ENCODE measurements around the gene FSTL5.

FSTL5 gene

GRCh38 chr4:161702287-161702686 lies 461.5 kb downstream of the FSTL5 start:
- H3K9me3 ChIP-seq (ENCODE audit: control insufficient read depth, low read length) = no peaks in the 10 kb centered on the region
- no peak overlapping the region for H3K4me3 ChIP-seq (ENCODE audit: insufficient read depth, low read depth, low read length, poor library complexity, severe bottlenecking)
- DNase-seq = no peak
- no peaks in the 10 kb centered on the region for H3K36me3 ChIP-seq (ENCODE audit: control insufficient read depth, insufficient read depth, low read length)
- H3K4me1 ChIP-seq (ENCODE audit: control insufficient read depth, insufficient read depth, low read length, poor library complexity, severe bottlenecking) = no peaks in the 10 kb centered on the region
- H3K27ac ChIP-seq (ENCODE audit: insufficient read depth, low read length, poor library complexity, severe bottlenecking) = no peak overlapping the region
- H3K27me3 ChIP-seq (replicated peaks; ENCODE audit: control insufficient read depth, insufficient read depth, low read length, poor library complexity, severe bottlenecking) = no peaks in the 10 kb centered on the region

GRCh38 chr4:161696944-161697343 lies 466.9 kb downstream of the FSTL5 start:
- DNase-seq = no peak
- H3K36me3 ChIP-seq (ENCODE audit: control insufficient read depth, insufficient read depth, low read length) = no peaks in the 10 kb centered on the region
- H3K9me3 ChIP-seq (ENCODE audit: control insufficient read depth, low read length) = no peaks in the 10 kb centered on the region
- no peak overlapping the region for H3K4me3 ChIP-seq (ENCODE audit: insufficient read depth, low read depth, low read length, poor library complexity, severe bottlenecking)
- no peak overlapping the region for H3K27ac ChIP-seq (ENCODE audit: insufficient read depth, low read length, poor library complexity, severe bottlenecking)
- H3K27me3 ChIP-seq (replicated peaks; ENCODE audit: control insufficient read depth, insufficient read depth, low read length, poor library complexity, severe bottlenecking) = no peaks in the 10 kb centered on the region
- H3K4me1 ChIP-seq (ENCODE audit: control insufficient read depth, insufficient read depth, low read length, poor library complexity, severe bottlenecking) = no peaks in the 10 kb centered on the region

GRCh38 chr4:161680146-161680545 lies 483.7 kb downstream of the FSTL5 start:
- Histone ChIP-seq H3K9me3 (ENCODE audit: control insufficient read depth, low read length) (no peaks in the 10 kb centered on the region), H3K4me3 (ENCODE audit: insufficient read depth, low read depth, low read length, poor library complexity, severe bottlenecking) (no peak overlapping the region), H3K27ac (ENCODE audit: insufficient read depth, low read length, poor library complexity, severe bottlenecking) (no peak overlapping the region), H3K4me1 (ENCODE audit: control insufficient read depth, insufficient read depth, low read length, poor library complexity, severe bottlenecking) (no peaks in the 10 kb centered on the region), H3K27me3 (replicated peaks; ENCODE audit: control insufficient read depth, insufficient read depth, low read length, poor library complexity, severe bottlenecking) (no peaks in the 10 kb centered on the region), H3K36me3 (ENCODE audit: control insufficient read depth, insufficient read depth, low read length) (no peaks in the 10 kb centered on the region)
- no peak for DNase-seq

GRCh38 chr4:161664740-161665139 lies 499.1 kb downstream of the FSTL5 start:
- H3K4me1 ChIP-seq (ENCODE audit: control insufficient read depth, insufficient read depth, low read length, poor library complexity, severe bottlenecking) = no peaks in the 10 kb centered on the region
- DNase-seq = no peak
- H3K27me3 ChIP-seq (replicated peaks; ENCODE audit: control insufficient read depth, insufficient read depth, low read length, poor library complexity, severe bottlenecking) = no peaks in the 10 kb centered on the region

GRCh38 chr4:161663844-161664243 lies 500.0 kb downstream of the FSTL5 start:
- Histone ChIP-seq H3K36me3 (ENCODE audit: control insufficient read depth, insufficient read depth, low read length) (no peaks in the 10 kb centered on the region), H3K4me1 (ENCODE audit: control insufficient read depth, insufficient read depth, low read length, poor library complexity, severe bottlenecking) (no peaks in the 10 kb centered on the region), H3K27ac (ENCODE audit: insufficient read depth, low read length, poor library complexity, severe bottlenecking) (no peak overlapping the region), H3K9me3 (ENCODE audit: control insufficient read depth, low read length) (no peaks in the 10 kb centered on the region), H3K4me3 (ENCODE audit: insufficient read depth, low read depth, low read length, poor library complexity, severe bottlenecking) (no peak overlapping the region), H3K27me3 (replicated peaks; ENCODE audit: control insufficient read depth, insufficient read depth, low read length, poor library complexity, severe bottlenecking) (no peaks in the 10 kb centered on the region)
- DNase-seq = no peak

More at GRCh38 chr4:161664740-161665139, 499.1 kb downstream of the FSTL5 start:
- Histone ChIP-seq H3K27ac (ENCODE audit: insufficient read depth, low read length, poor library complexity, severe bottlenecking) (no peak overlapping the region), H3K4me3 (ENCODE audit: insufficient read depth, low read depth, low read length, poor library complexity, severe bottlenecking) (no peak overlapping the region), H3K36me3 (ENCODE audit: control insufficient read depth, insufficient read depth, low read length) (no peaks in the 10 kb centered on the region), H3K9me3 (ENCODE audit: control insufficient read depth, low read length) (no peaks in the 10 kb centered on the region)

- Histone ChIP-seq H3K4me3 (ENCODE audit: insufficient read depth, low read depth, low read length, poor library complexity, severe bottlenecking) (no peak overlapping the region), H3K27ac (ENCODE audit: insufficient read depth, low read length, poor library complexity, severe bottlenecking) (no peak overlapping the region), H3K36me3 (ENCODE audit: control insufficient read depth, insufficient read depth, low read length) (no peaks in the 10 kb centered on the region), H3K27me3 (replicated peaks; ENCODE audit: control insufficient read depth, insufficient read depth, low read length, poor library complexity, severe bottlenecking) (no peaks in the 10 kb centered on the region), H3K9me3 (ENCODE audit: control insufficient read depth, low read length) (no peaks in the 10 kb centered on the region), H3K4me1 (ENCODE audit: control insufficient read depth, insufficient read depth, low read length, poor library complexity, severe bottlenecking) (no peaks in the 10 kb centered on the region)
- no peak for DNase-seq
Measured at GRCh38 chr4:161658676-161659075, 505.1 kb downstream of the FSTL5 start.

GRCh38 chr4:161657616-161658015 lies 506.2 kb downstream of the FSTL5 start:
- Histone ChIP-seq H3K4me3 (ENCODE audit: insufficient read depth, low read depth, low read length, poor library complexity, severe bottlenecking) (no peak overlapping the region), H3K36me3 (ENCODE audit: control insufficient read depth, insufficient read depth, low read length) (no peaks in the 10 kb centered on the region), H3K9me3 (ENCODE audit: control insufficient read depth, low read length) (no peaks in the 10 kb centered on the region), H3K4me1 (ENCODE audit: control insufficient read depth, insufficient read depth, low read length, poor library complexity, severe bottlenecking) (no peaks in the 10 kb centered on the region), H3K27me3 (replicated peaks; ENCODE audit: control insufficient read depth, insufficient read depth, low read length, poor library complexity, severe bottlenecking) (no peaks in the 10 kb centered on the region), H3K27ac (ENCODE audit: insufficient read depth, low read length, poor library complexity, severe bottlenecking) (no peak overlapping the region)
- DNase-seq = no peak

- DNase-seq = no peak
- no peaks in the 10 kb centered on the region for H3K4me1 ChIP-seq (ENCODE audit: control insufficient read depth, insufficient read depth, low read length, poor library complexity, severe bottlenecking)
- H3K27ac ChIP-seq (ENCODE audit: insufficient read depth, low read length, poor library complexity, severe bottlenecking) = no peak overlapping the region
- H3K9me3 ChIP-seq (ENCODE audit: control insufficient read depth, low read length) = no peaks in the 10 kb centered on the region
- H3K27me3 ChIP-seq (replicated peaks; ENCODE audit: control insufficient read depth, insufficient read depth, low read length, poor library complexity, severe bottlenecking) = no peaks in the 10 kb centered on the region
- no peak overlapping the region for H3K4me3 ChIP-seq (ENCODE audit: insufficient read depth, low read depth, low read length, poor library complexity, severe bottlenecking)
- no peaks in the 10 kb centered on the region for H3K36me3 ChIP-seq (ENCODE audit: control insufficient read depth, insufficient read depth, low read length)
Measured at GRCh38 chr4:161656594-161656993, 507.2 kb downstream of the FSTL5 start.

GRCh38 chr4:161655148-161655547 lies 508.7 kb downstream of the FSTL5 start:
- Histone ChIP-seq H3K27ac (ENCODE audit: insufficient read depth, low read length, poor library complexity, severe bottlenecking) (no peak overlapping the region), H3K4me3 (ENCODE audit: insufficient read depth, low read depth, low read length, poor library complexity, severe bottlenecking) (no peak overlapping the region), H3K27me3 (replicated peaks; ENCODE audit: control insufficient read depth, insufficient read depth, low read length, poor library complexity, severe bottlenecking) (no peaks in the 10 kb centered on the region), H3K4me1 (ENCODE audit: control insufficient read depth, insufficient read depth, low read length, poor library complexity, severe bottlenecking) (no peaks in the 10 kb centered on the region), H3K36me3 (ENCODE audit: control insufficient read depth, insufficient read depth, low read length) (no peaks in the 10 kb centered on the region), H3K9me3 (ENCODE audit: control insufficient read depth, low read length) (no peaks in the 10 kb centered on the region)
- no peak for DNase-seq

GRCh38 chr4:161653697-161654096 lies 510.1 kb downstream of the FSTL5 start:
- H3K4me1 ChIP-seq (ENCODE audit: control insufficient read depth, insufficient read depth, low read length, poor library complexity, severe bottlenecking) = no peaks in the 10 kb centered on the region
- DNase-seq = no peak
- H3K36me3 ChIP-seq (ENCODE audit: control insufficient read depth, insufficient read depth, low read length) = no peaks in the 10 kb centered on the region
- H3K9me3 ChIP-seq (ENCODE audit: control insufficient read depth, low read length) = no peaks in the 10 kb centered on the region
- H3K27ac ChIP-seq (ENCODE audit: insufficient read depth, low read length, poor library complexity, severe bottlenecking) = no peak overlapping the region
- no peak overlapping the region for H3K4me3 ChIP-seq (ENCODE audit: insufficient read depth, low read depth, low read length, poor library complexity, severe bottlenecking)
- no peaks in the 10 kb centered on the region for H3K27me3 ChIP-seq (replicated peaks; ENCODE audit: control insufficient read depth, insufficient read depth, low read length, poor library complexity, severe bottlenecking)

GRCh38 chr4:161651586-161651985 lies 512.2 kb downstream of the FSTL5 start:
- Histone ChIP-seq H3K9me3 (ENCODE audit: control insufficient read depth, low read length) (no peaks in the 10 kb centered on the region), H3K27me3 (replicated peaks; ENCODE audit: control insufficient read depth, insufficient read depth, low read length, poor library complexity, severe bottlenecking) (no peaks in the 10 kb centered on the region), H3K4me3 (ENCODE audit: insufficient read depth, low read depth, low read length, poor library complexity, severe bottlenecking) (no peak overlapping the region), H3K4me1 (ENCODE audit: control insufficient read depth, insufficient read depth, low read length, poor library complexity, severe bottlenecking) (no peaks in the 10 kb centered on the region), H3K27ac (ENCODE audit: insufficient read depth, low read length, poor library complexity, severe bottlenecking) (no peak overlapping the region), H3K36me3 (ENCODE audit: control insufficient read depth, insufficient read depth, low read length) (no peaks in the 10 kb centered on the region)
- no peak for DNase-seq
